GM12878 (cell line): ENCODE data around the gene ERBB3. TPM values are rescaled to one million over a fixed set of nuclear protein-coding genes. Genes with fewer than 3 reads are reported as not detected.

ENCODE experiments used
- ATAC-seq: fragments of 200-7000 bp; cut with Tn5 transposase; 3 replicates; pipeline ENCODE4 v1.9.1; 2020; ENCODE audit warnings: mild to moderate bottlenecking, moderate library complexity
- BruUV-seq: library from RNA; stranded (reverse); fragments of 400-500 nt; replicated peaks from 2 replicates; lab custom pipeline; 2021; lab: Mats Ljungman, UMichigan
- CTCF ChIA-PET: fragments of 300-600 bp; sonication (Branson Sonifier 250); formaldehyde crosslinking; extraction: SDS; loops from one replicate; lab custom pipeline; 2021; ENCODE audit warnings: inconsistent platforms; lab: Yijun Ruan, JAX
- POLR2A ChIA-PET: fragments of 350-600 bp; formaldehyde crosslinking; extraction: SDS; loops from one replicate; lab custom pipeline; 2021; ENCODE audit warnings: inconsistent platforms; lab: Charles Lee
- RAD21 ChIA-PET: fragments of 300-600 bp; sonication (Branson Sonifier 250); formaldehyde crosslinking; loops from one replicate; lab custom pipeline; 2023; ENCODE audit warnings: antibody characterized with exemption; ENCODE audit not compliant: unreplicated experiment; lab: Charles Lee
- SMC1A ChIA-PET: fragments of 300-600 bp; sonication (Branson Sonifier 250); formaldehyde crosslinking; loops from one replicate; lab custom pipeline; 2023; ENCODE audit not compliant: unreplicated experiment, uncharacterized antibody; lab: Charles Lee
- DNase-seq: peaks from one replicate; pipeline ENCODE4 v3.0.0-alpha.2; 2011; ENCODE audit warnings: low read depth, low spot score
- FAIRE-seq: peaks from 3 replicates; lab custom pipeline; 2011; peaks lifted over from hg19 to GRCh38; lab: Jason Lieb, UNC
- H2AFZ ChIP-seq: 2 replicates; pipeline ENCODE4 v1.6.0; 2011; ENCODE audit warnings: low read depth, low read length, control low read depth; ENCODE audit not compliant: control insufficient read depth
- H3K27ac ChIP-seq: 2 replicates; pipeline ENCODE4 v1.5.1; 2011; ENCODE audit warnings: control low read depth; ENCODE audit not compliant: control insufficient read depth, insufficient read depth
- H3K27me3 ChIP-seq, 2 experiments: replicated peaks in 1 of 2; 2 replicates each; pipeline versions ENCODE4 v1.6.0 to v1.6.1; 2011; ENCODE audit warnings: low read length in 1 of 2; ENCODE audit not compliant: control insufficient read depth in 2 of 2, insufficient read depth in 2 of 2
- H3K36me3 ChIP-seq, 2 experiments: 2 replicates each; pipeline ENCODE4 v1.5.1; 2011; ENCODE audit warnings: low read length in 1 of 2; ENCODE audit not compliant: control insufficient read depth in 2 of 2, insufficient read depth in 2 of 2
- H3K4me1 ChIP-seq: 2 replicates; pipeline ENCODE4 v1.6.1; 2011; ENCODE audit warnings: mild to moderate bottlenecking, low read length, moderate library complexity, mixed read lengths; ENCODE audit not compliant: control insufficient read depth, insufficient read depth
- H3K4me2 ChIP-seq: 2 replicates; pipeline ENCODE4 v1.6.0; 2011; ENCODE audit warnings: control low read depth; ENCODE audit not compliant: control insufficient read depth, insufficient read depth
- H3K4me3 ChIP-seq: fragments of 200-600 bp; sonication (generic); 2 replicates; pipeline ENCODE4 v1.5.1; 2016
- H3K79me2 ChIP-seq: 2 replicates; pipeline ENCODE4 v1.6.0; 2011; ENCODE audit warnings: low read length; ENCODE audit not compliant: control insufficient read depth, insufficient read depth
- H3K9ac ChIP-seq: 2 replicates; pipeline ENCODE4 v1.8.0; 2011; ENCODE audit warnings: low read length, control low read depth, mixed read lengths; ENCODE audit not compliant: control insufficient read depth, insufficient read depth
- H3K9me3 ChIP-seq: replicated peaks from 3 replicates; pipeline ENCODE4 v1.5.1; 2011; ENCODE audit warnings: mild to moderate bottlenecking, low read length; ENCODE audit not compliant: control insufficient read depth, insufficient read depth
- H4K20me1 ChIP-seq: 2 replicates; pipeline ENCODE4 v1.6.0; 2011; ENCODE audit not compliant: control insufficient read depth, insufficient read depth
- ELK1 ChIP-seq: IDR thresholded peaks from 2 replicates; pipeline ENCODE4 v1.6.1; 2012; ENCODE audit warnings: low read depth, low read length, improper control_type of control experiment
- EP300 ChIP-seq, 2 experiments: fragments of 150-350 bp in 1 of 2; IDR thresholded peaks; 2 replicates each; pipeline ENCODE4 v1.6.1; 2011 to 2012; ENCODE audit warnings: low read depth in 2 of 2, low read length in 2 of 2, borderline replicate concordance in 1 of 2, improper control_type of control experiment in 1 of 2, inconsistent platforms in 1 of 2; ENCODE audit not compliant: control insufficient read depth in 1 of 2
- IRF3 ChIP-seq: fragments of 450-650 bp; IDR thresholded peaks from 2 replicates; pipeline ENCODE4 v1.6.1; 2014; ENCODE audit warnings: mild to moderate bottlenecking
- IRF4 ChIP-seq: IDR thresholded peaks from 2 replicates; pipeline ENCODE4 v1.6.1; 2011; ENCODE audit warnings: low read depth, low read length
- MYB ChIP-seq: fragments of 150-350 bp; IDR thresholded peaks from 2 replicates; pipeline ENCODE4 v1.6.1; 2014; ENCODE audit warnings: mild to moderate bottlenecking, low read depth, low read length, borderline replicate concordance
- WGBS: methylation state at CpG from one replicate; pipeline ENCODE4 v1.1.6; 2016; ENCODE audit warnings: low lambda C conversion rate; ENCODE audit not compliant: insufficient replicate concordance, insufficient coverage; ENCODE audit errors: missing lambda C conversion rate; 5-methylcytosine and 5-hydroxymethylcytosine counted together
- in situ Hi-C: fragments of 300-500 bp; cut with MboI; formaldehyde crosslinking; loops from 9 replicates; pipeline ENCODE4 v1.14.3; 2018; ENCODE audit warnings: mixed read lengths
- intact Hi-C: fragments of 100-400 bp; cut with micrococcal nuclease; formaldehyde crosslinking; loops from one replicate; pipeline ENCODE4 v1.14.2; 2022; ENCODE audit not compliant: unreplicated experiment
- polyA plus RNA-seq, 11 experiments: library from polyadenylated mRNA; depleted of rRNA in 4 of 11; unstranded in 6 of 11; stranded (reverse) in 5 of 11; fragments of >200 nt; fragmentation: Nextera tagmentation in 4 of 11; fragmentation: Illumina TruSeq in 1 of 11; extraction: Ambion mirVana in 4 of 11; extraction: Trizol in 1 of 11; gene quantifications; 1 replicate in 1 of 11; 2 replicates in 10 of 11; pipeline versions ENCODE4 v1.2.1 to v1.2.3, GENCODE V29; 2011 to 2016; ENCODE audit warnings: inconsistent platforms in 2 of 11, missing spikeins in 2 of 11, low read depth in 1 of 11
- total RNA-seq, 4 experiments: library from RNA; depleted of rRNA in 3 of 4; stranded (reverse); fragments of >200 nt in 3 of 4; fragmentation: Illumina TruSeq in 1 of 4; extraction: Trizol in 1 of 4; gene quantifications; 2 replicates each; pipeline versions ENCODE4 v1.2.1 to v1.2.3, GENCODE V29; 2013 to 2021

ERBB3 gene
- total and polyA plus RNA-seq, 10 of the 15 experiments (the other 5 are each of a cell fraction or from before 2014, with no cell fraction given) = 0.03 to 0.72 (median 0.04) TPM; not detected in 5

- H2AFZ ChIP-seq = no peak overlapping the region
- H4K20me1 ChIP-seq = no peaks in the 10 kb centered on the region
- BruUV-seq = no TSS peak
- TF ChIP-seq IRF4 = no peak
- TF ChIP-seq EP300 (IDR thresholded peaks at IDR 0.05; ENCODE audit: borderline replicate concordance in 1 of 2, control insufficient read depth in 1 of 2, low read depth in 2 of 2, low read length in 2 of 2) = no peak
- TF ChIP-seq MYB = no peak
- no peak for TF ChIP-seq IRF3
- TF ChIP-seq ELK1 = no peak
- no peak overlapping the region for H3K4me2 ChIP-seq
- peaks cover 0 to 3% of the 10 kb centered on the region in 2 experiments; a peak in 2 of 4 replicates for H3K27me3 ChIP-seq
- POLR2A ChIA-PET = interaction anchor here (0.6 kb wide), 2 partner anchors 16 to 274 kb away, joined by 3 read pairs; partner anchors contain the start of gene RPL41
- in situ Hi-C loops (loop anchor here (5.0 kb wide), 1 partner anchor 54 kb away; no protein-coding TSS in a partner anchor), intact Hi-C loops (loop anchor here (5.0 kb wide), 1 partner anchor 274 kb away; the partner anchor contains the start of gene DNAJC14)
- H3K27ac ChIP-seq = no peak overlapping the region
- peaks cover 20% of the 10 kb centered on the region for H3K79me2 ChIP-seq
- no peaks in the 10 kb centered on the region for H3K36me3 ChIP-seq
- SMC1A ChIA-PET = no interaction called here
- CTCF ChIA-PET = interaction anchor here (0.6 to 1.0 kb wide), 2 partner anchors 258 to 445 kb away, joined by 3 read pairs; no protein-coding TSS in a partner anchor
- RAD21 ChIA-PET = interaction anchor here (0.7 kb wide), 1 partner anchor 303 kb away, joined by 3 read pairs; no protein-coding TSS in a partner anchor
- H3K4me3 ChIP-seq = no peak overlapping the region
- peaks cover under 1% of the 10 kb centered on the region; the same call in 1 of the 2 replicates for H3K4me1 ChIP-seq
- DNase-seq (no peak), FAIRE-seq (no peak), ATAC-seq (no peak)
- WGBS = 78% methylated on average over 14 of the region's 14 CpGs
- no peaks in the 10 kb centered on the region for H3K9me3 ChIP-seq
- no peak overlapping the region for H3K9ac ChIP-seq
Measured at GRCh38 chr12:56101045-56101444, 21.1 kb downstream of the ERBB3 start.
